ENCODE data around the gene MED13. TPM values are rescaled to one million over a fixed set of nuclear protein-coding genes. Genes with fewer than 3 reads are reported as not detected.

The MED13 gene
- total RNA-seq, 1 donor from 2014 or later: 65.7 TPM

- Histone ChIP-seq H3K9me3 (no peaks in the 10 kb centered on the region), H3K4me1 (peaks cover 10% of the 10 kb centered on the region), H3K36me3 (peaks cover 93% of the 10 kb centered on the region), H3K27me3 (no peaks in the 10 kb centered on the region), H3K27ac (no peak overlapping the region), H3K4me3 (no peak overlapping the region)
- ATAC-seq (no peak), DNase-seq (no peak)
- intact Hi-C loops (cut with DNase I): no loop called here
- no peak for TF ChIP-seq CTCF (IDR thresholded peaks at IDR 0.05)
Measured at GRCh38 chr17:62049299-62049698, 15.8 kb downstream of the MED13 start.

GRCh38 chr17:62048262-62048661, 16.8 kb downstream of the MED13 start:
- Histone ChIP-seq H3K4me3 (no peak overlapping the region), H3K27me3 (no peaks in the 10 kb centered on the region), H3K36me3 (peaks cover 87% of the 10 kb centered on the region), H3K9me3 (no peaks in the 10 kb centered on the region), H3K4me1 (peaks cover 3% of the 10 kb centered on the region), H3K27ac (no peak overlapping the region)
- DNase-seq (no peak), ATAC-seq (no peak)
- TF ChIP-seq CTCF (IDR thresholded peaks at IDR 0.05): no peak
- intact Hi-C loops (cut with DNase I): no loop called here

- no peak for TF ChIP-seq CTCF (IDR thresholded peaks at IDR 0.05)
- no peak overlapping the region for H3K4me3 ChIP-seq
- peaks cover 86% of the 10 kb centered on the region for H3K36me3 ChIP-seq
- intact Hi-C loops (cut with DNase I): no loop called here
- H3K27ac ChIP-seq: no peak overlapping the region
- ATAC-seq (no peak), DNase-seq (no peak)
- no peaks in the 10 kb centered on the region for H3K4me1 ChIP-seq
- no peaks in the 10 kb centered on the region for H3K9me3 ChIP-seq
- H3K27me3 ChIP-seq: no peaks in the 10 kb centered on the region
Measured at GRCh38 chr17:62045517-62045916, 19.6 kb downstream of the MED13 start.

GRCh38 chr17:62045109-62045508, 20.0 kb downstream of the MED13 start:
- DNase-seq (no peak), ATAC-seq (no peak)
- Histone ChIP-seq H3K4me3 (no peak overlapping the region), H3K9me3 (no peaks in the 10 kb centered on the region), H3K27me3 (no peaks in the 10 kb centered on the region), H3K4me1 (no peaks in the 10 kb centered on the region), H3K36me3 (peaks cover 85% of the 10 kb centered on the region), H3K27ac (no peak overlapping the region)
- intact Hi-C loops (cut with DNase I): no loop called here
- no peak for TF ChIP-seq CTCF (IDR thresholded peaks at IDR 0.05)

- H3K9me3 ChIP-seq: no peaks in the 10 kb centered on the region
- no peak for TF ChIP-seq CTCF (IDR thresholded peaks at IDR 0.05)
- ATAC-seq: no peak
- H3K27ac ChIP-seq: no peak overlapping the region
- intact Hi-C loops (cut with DNase I): no loop called here
- H3K27me3 ChIP-seq: no peaks in the 10 kb centered on the region
- peaks cover 83% of the 10 kb centered on the region for H3K36me3 ChIP-seq
- no peak for DNase-seq
- no peak overlapping the region for H3K4me3 ChIP-seq
- H3K4me1 ChIP-seq: no peaks in the 10 kb centered on the region
Measured at GRCh38 chr17:62043602-62044001, 21.5 kb downstream of the MED13 start.

- intact Hi-C loops (cut with DNase I): no loop called here
- H3K27me3 ChIP-seq: no peaks in the 10 kb centered on the region
- H3K36me3 ChIP-seq: peaks cover 78% of the 10 kb centered on the region
- ATAC-seq (no peak), DNase-seq (no peak)
- H3K4me1 ChIP-seq: no peaks in the 10 kb centered on the region
- no peak overlapping the region for H3K4me3 ChIP-seq
- TF ChIP-seq CTCF (IDR thresholded peaks at IDR 0.05): no peak
- no peak overlapping the region for H3K27ac ChIP-seq
- H3K9me3 ChIP-seq: no peaks in the 10 kb centered on the region
Measured at GRCh38 chr17:62043140-62043539, 21.9 kb downstream of the MED13 start.
